ENCODE measurements around the gene RTN4.

RTN4 gene

DNA sequence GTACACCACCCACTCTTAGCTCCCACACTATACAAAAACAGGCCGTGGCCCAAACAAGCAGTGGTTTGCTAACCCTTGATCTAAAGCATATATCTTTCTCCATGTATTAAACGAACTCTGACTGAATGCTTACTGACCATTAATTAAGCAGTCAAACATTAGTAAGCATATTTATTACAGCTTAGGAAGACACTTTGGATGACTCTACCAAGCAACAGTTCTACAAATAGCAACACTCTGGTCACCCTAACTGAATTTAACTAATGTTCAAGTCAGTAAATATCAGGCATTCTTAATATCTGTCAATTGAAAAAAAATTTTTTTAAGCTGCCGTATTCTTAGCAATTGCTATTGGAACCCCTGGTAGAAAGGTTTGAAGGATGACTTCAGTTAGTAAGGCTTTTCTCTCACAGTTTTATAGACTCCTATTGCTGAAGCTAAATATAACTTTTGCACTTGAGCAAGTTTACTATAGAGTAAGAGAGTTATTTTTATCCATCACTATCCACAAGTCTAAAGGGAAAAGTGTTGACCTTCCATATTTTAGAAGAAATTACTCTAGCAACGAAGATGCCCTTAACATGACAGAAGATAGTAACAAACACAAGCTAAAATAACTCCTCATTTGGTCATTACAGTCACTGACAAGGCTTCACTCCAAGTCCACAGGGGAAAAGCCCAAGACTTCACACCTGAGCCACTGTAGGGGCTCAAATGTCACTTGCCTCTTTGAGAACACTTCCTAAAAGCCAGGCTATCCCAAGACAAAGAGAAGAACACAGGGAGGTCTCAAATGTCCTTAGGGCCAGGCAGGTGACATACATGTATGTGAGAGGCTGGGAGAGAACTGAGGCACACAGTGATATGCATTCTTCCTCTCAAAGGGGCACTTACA is 74.4 kb downstream of the RTN4 start:
- TF ChIP-seq ARNTL (CRISPR knock-in tag; IDR thresholded peaks at IDR 0.05; ENCODE audit: borderline replicate concordance, low read depth) (no peak), TOX (CRISPR knock-in tag; IDR thresholded peaks at IDR 0.05; ENCODE audit: borderline replicate concordance) (no peak), CSDC2 (CRISPR knock-in tag; IDR thresholded peaks at IDR 0.05) (no peak), OSR1 (CRISPR knock-in tag; IDR thresholded peaks at IDR 0.05) (no peak), ZC3H10 (CRISPR knock-in tag; IDR thresholded peaks at IDR 0.05) (no peak), SNAI2 (CRISPR knock-in tag; IDR thresholded peaks at IDR 0.05) (no peak), ZNF565 (CRISPR knock-in tag; conservative IDR thresholded peaks at IDR 0.05; ENCODE audit: low read depth) (no peak), ESRRG (CRISPR knock-in tag; IDR thresholded peaks at IDR 0.05) (no peak), ZNF8 (CRISPR knock-in tag; IDR thresholded peaks at IDR 0.05) (no peak), ISL1 (CRISPR knock-in tag; IDR thresholded peaks at IDR 0.05) (no peak), BACH2 (CRISPR knock-in tag; IDR thresholded peaks at IDR 0.05; ENCODE audit: borderline replicate concordance) (no peak), ZNF70 (CRISPR knock-in tag; IDR thresholded peaks at IDR 0.05) (no peak), RARB (CRISPR knock-in tag; IDR thresholded peaks at IDR 0.05) (no peak)
- TF ChIP-seq, protein P1, sequence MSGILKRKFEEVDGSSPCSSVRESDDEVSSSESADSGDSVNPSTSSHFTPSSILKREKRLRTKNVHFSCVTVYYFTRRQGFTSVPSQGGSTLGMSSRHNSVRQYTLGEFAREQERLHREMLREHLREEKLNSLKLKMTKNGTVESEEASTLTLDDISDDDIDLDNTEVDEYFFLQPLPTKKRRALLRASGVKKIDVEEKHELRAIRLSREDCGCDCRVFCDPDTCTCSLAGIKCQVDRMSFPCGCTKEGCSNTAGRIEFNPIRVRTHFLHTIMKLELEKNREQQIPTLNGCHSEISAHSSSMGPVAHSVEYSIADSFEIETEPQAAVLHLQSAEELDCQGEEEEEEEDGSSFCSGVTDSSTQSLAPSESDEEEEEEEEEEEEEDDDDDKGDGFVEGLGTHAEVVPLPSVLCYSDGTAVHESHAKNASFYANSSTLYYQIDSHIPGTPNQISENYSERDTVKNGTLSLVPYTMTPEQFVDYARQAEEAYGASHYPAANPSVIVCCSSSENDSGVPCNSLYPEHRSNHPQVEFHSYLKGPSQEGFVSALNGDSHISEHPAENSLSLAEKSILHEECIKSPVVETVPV (CRISPR knock-in tag; IDR thresholded peaks at IDR 0.05) = no peak
- TF ChIP-seq, protein P2, sequence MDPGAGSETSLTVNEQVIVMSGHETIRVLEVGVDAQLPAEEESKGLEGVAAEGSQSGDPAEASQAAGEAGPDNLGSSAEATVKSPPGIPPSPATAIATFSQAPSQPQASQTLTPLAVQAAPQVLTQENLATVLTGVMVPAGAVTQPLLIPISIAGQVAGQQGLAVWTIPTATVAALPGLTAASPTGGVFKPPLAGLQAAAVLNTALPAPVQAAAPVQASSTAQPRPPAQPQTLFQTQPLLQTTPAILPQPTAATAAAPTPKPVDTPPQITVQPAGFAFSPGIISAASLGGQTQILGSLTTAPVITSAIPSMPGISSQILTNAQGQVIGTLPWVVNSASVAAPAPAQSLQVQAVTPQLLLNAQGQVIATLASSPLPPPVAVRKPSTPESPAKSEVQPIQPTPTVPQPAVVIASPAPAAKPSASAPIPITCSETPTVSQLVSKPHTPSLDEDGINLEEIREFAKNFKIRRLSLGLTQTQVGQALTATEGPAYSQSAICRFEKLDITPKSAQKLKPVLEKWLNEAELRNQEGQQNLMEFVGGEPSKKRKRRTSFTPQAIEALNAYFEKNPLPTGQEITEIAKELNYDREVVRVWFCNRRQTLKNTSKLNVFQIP (CRISPR knock-in tag; IDR thresholded peaks at IDR 0.05; ENCODE audit: borderline replicate concordance, low read depth) = no peak
- TF ChIP-seq, protein P3, sequence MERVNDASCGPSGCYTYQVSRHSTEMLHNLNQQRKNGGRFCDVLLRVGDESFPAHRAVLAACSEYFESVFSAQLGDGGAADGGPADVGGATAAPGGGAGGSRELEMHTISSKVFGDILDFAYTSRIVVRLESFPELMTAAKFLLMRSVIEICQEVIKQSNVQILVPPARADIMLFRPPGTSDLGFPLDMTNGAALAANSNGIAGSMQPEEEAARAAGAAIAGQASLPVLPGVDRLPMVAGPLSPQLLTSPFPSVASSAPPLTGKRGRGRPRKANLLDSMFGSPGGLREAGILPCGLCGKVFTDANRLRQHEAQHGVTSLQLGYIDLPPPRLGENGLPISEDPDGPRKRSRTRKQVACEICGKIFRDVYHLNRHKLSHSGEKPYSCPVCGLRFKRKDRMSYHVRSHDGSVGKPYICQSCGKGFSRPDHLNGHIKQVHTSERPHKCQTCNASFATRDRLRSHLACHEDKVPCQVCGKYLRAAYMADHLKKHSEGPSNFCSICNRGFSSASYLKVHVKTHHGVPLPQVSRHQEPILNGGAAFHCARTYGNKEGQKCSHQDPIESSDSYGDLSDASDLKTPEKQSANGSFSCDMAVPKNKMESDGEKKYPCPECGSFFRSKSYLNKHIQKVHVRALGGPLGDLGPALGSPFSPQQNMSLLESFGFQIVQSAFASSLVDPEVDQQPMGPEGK (CRISPR knock-in tag; IDR thresholded peaks at IDR 0.05; ENCODE audit: borderline replicate concordance) = no peak
- TF ChIP-seq, protein P4, sequence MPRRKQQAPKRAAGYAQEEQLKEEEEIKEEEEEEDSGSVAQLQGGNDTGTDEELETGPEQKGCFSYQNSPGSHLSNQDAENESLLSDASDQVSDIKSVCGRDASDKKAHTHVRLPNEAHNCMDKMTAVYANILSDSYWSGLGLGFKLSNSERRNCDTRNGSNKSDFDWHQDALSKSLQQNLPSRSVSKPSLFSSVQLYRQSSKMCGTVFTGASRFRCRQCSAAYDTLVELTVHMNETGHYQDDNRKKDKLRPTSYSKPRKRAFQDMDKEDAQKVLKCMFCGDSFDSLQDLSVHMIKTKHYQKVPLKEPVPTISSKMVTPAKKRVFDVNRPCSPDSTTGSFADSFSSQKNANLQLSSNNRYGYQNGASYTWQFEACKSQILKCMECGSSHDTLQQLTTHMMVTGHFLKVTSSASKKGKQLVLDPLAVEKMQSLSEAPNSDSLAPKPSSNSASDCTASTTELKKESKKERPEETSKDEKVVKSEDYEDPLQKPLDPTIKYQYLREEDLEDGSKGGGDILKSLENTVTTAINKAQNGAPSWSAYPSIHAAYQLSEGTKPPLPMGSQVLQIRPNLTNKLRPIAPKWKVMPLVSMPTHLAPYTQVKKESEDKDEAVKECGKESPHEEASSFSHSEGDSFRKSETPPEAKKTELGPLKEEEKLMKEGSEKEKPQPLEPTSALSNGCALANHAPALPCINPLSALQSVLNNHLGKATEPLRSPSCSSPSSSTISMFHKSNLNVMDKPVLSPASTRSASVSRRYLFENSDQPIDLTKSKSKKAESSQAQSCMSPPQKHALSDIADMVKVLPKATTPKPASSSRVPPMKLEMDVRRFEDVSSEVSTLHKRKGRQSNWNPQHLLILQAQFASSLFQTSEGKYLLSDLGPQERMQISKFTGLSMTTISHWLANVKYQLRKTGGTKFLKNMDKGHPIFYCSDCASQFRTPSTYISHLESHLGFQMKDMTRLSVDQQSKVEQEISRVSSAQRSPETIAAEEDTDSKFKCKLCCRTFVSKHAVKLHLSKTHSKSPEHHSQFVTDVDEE (CRISPR knock-in tag; IDR thresholded peaks at IDR 0.05) = no peak
- no peak for ATAC-seq

DNA sequence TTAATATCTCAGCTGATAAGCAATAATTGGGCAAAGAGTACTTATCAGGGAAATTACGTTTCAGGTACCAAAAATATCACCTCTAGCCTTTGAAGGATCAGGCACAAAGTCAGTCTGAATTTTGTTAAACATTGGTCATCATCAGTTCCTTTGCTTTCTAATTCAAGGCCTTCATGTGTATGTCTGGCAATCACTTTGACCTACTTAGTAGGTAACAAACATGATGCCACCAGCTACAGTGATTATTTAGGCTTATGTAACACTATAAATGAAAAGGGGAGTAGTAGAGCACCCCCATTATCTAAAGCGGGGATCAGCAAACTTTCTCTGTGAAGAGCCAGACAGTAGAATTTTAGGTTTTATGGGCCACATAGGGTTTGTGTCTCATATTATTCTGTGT is 75.1 kb downstream of the RTN4 start:
- TF ChIP-seq ARNTL (CRISPR knock-in tag; IDR thresholded peaks at IDR 0.05; ENCODE audit: borderline replicate concordance, low read depth) (no peak), PPARA (CRISPR knock-in tag; IDR thresholded peaks at IDR 0.05; ENCODE audit: borderline replicate concordance) (no peak), ZNF8 (CRISPR knock-in tag; IDR thresholded peaks at IDR 0.05) (no peak), ZNF565 (CRISPR knock-in tag; conservative IDR thresholded peaks at IDR 0.05; ENCODE audit: low read depth) (no peak), ZNF70 (CRISPR knock-in tag; IDR thresholded peaks at IDR 0.05) (no peak)
- TF ChIP-seq, protein P2 (CRISPR knock-in tag; IDR thresholded peaks at IDR 0.05; ENCODE audit: borderline replicate concordance, low read depth) = no peak
- TF ChIP-seq, protein P4 (CRISPR knock-in tag; IDR thresholded peaks at IDR 0.05) = no peak
- TF ChIP-seq, protein P1 (CRISPR knock-in tag; IDR thresholded peaks at IDR 0.05) = no peak
- TF ChIP-seq, protein P3 (CRISPR knock-in tag; IDR thresholded peaks at IDR 0.05; ENCODE audit: borderline replicate concordance) = no peak
- no peak for ATAC-seq
